Activated CD4-positive, alpha-beta memory T cell treated with anti-CD3 and anti-CD28 coated beads, Interleukin-2, amount 10 ng/mL, durations not matched to agents 7 days and 5 days (primary cell): ENCODE results near the gene EMID1. TPM values are rescaled to one million over a fixed set of nuclear protein-coding genes. Genes with fewer than 3 reads are reported as not detected.
"Not testable (repeated sequence)": the region's sequence is repeated elsewhere in the genome, so short reads cannot be mapped to it uniquely, and the experiment has no call there.

Experiments
- CTCF ChIA-PET: fragments of 350-600 bp; sonication (Branson Sonifier 250); formaldehyde crosslinking; loops from one replicate; lab custom pipeline; 2021; ENCODE audit warnings: antibody characterized with exemption, inconsistent platforms; lab: Charles Lee
- POLR2A ChIA-PET: fragments of 350-600 bp; sonication (Branson Sonifier 250); formaldehyde crosslinking; loops from one replicate; lab custom pipeline; 2021; ENCODE audit warnings: antibody characterized with exemption; lab: Charles Lee
- DNase-seq: peaks from one replicate; pipeline ENCODE4 v3.0.0-alpha.2; 2020
- H3K27ac Mint-ChIP-seq: one replicate; pipeline ENCODE4 v1.8.0; 2021; ENCODE audit warnings: mild to moderate bottlenecking, mixed read lengths
- H3K27me3 Mint-ChIP-seq: one replicate; pipeline ENCODE4 v1.8.0; 2021; ENCODE audit warnings: mixed read lengths
- H3K36me3 Mint-ChIP-seq: one replicate; pipeline ENCODE4 v1.8.0; 2021; ENCODE audit warnings: low read depth, mixed read lengths
- H3K4me1 Mint-ChIP-seq: one replicate; pipeline ENCODE4 v1.8.0; 2021; ENCODE audit warnings: mixed read lengths
- H3K4me3 Mint-ChIP-seq: one replicate; pipeline ENCODE4 v1.8.0; 2021; ENCODE audit warnings: mild to moderate bottlenecking, mixed read lengths
- H3K9me3 Mint-ChIP-seq: one replicate; pipeline ENCODE4 v1.8.0; 2021; ENCODE audit warnings: mixed read lengths
- total RNA-seq, 2 experiments: library from RNA; stranded (reverse); gene quantifications; one replicate each; pipeline ENCODE4 v1.2.3, GENCODE V29; 2021

EMID1 gene
- total RNA-seq, 2 experiments from 2014 or later: 0.18 TPM; not detected in 1

DNA sequence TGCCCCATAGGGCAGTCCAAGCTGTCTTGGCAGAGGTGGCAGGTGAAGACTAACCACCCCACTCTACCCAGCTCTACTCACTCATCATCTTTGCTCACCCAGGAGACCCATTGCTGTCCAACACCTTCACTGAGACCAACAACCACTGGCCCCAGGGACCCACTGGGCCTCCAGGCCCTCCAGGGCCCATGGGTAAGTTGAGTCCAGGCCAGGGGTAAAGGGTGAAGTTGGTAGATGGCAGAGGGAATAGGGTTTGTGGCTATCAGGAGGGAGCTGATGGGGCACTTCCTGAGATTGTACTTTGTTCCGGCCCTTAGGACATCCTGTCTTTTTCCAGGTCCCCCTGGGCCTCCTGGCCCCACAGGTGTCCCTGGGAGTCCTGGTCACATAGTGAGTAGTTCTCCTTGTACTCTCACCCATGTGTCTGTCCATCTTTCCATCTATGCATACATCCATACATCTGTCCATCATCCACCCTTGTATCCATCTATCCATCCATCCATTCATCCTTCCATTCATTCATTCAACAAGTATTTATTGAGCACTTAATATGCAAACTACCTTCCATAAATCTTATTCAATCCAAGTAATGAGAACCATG lies 27.7 kb downstream of the EMID1 start:
- no peak overlapping the region for H3K4me3 Mint-ChIP-seq
- no peaks in the 10 kb centered on the region for H3K4me1 Mint-ChIP-seq
- DNase-seq: no peak
- no peak overlapping the region for H3K27ac Mint-ChIP-seq
- POLR2A ChIA-PET: no interaction called here
- no peaks in the 10 kb centered on the region for H3K36me3 Mint-ChIP-seq
- no peaks in the 10 kb centered on the region for H3K9me3 Mint-ChIP-seq
- peaks cover 1% of the 10 kb centered on the region for H3K27me3 Mint-ChIP-seq
- CTCF ChIA-PET: interaction anchor here (0.7 kb wide), 1 partner anchor 12 kb away, joined by 3 read pairs; no protein-coding TSS in a partner anchor

DNA sequence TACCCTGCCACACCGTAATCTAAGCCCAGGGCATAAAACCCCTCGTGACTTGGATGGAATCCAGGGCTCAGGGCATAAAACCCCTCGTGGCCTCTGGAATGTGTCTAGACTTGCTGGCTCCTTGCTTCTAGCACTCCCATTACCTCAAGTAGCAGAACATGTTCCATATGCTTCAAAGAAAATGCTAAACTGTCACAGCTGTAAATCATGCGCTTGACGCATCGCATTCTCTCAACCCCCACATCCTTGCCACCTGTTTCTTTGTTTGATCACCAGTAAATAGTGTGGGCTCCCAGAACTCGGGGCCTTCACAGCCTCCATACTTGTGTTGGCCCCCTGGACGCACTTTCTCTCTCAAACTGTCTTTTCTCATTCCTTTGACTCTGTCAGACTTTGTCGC lies 34.8 kb downstream of the EMID1 start:
- H3K27ac Mint-ChIP-seq, H3K36me3 Mint-ChIP-seq, DNase-seq, H3K4me1 Mint-ChIP-seq, CTCF ChIA-PET, H3K4me3 Mint-ChIP-seq, POLR2A ChIA-PET: not testable (repeated sequence)
- peaks cover 18% of the 10 kb centered on the region for H3K9me3 Mint-ChIP-seq
- peaks cover 24% of the 10 kb centered on the region for H3K27me3 Mint-ChIP-seq

- H3K4me3 Mint-ChIP-seq: no peak overlapping the region
- H3K4me1 Mint-ChIP-seq: peaks cover 1% of the 10 kb centered on the region
- H3K27me3 Mint-ChIP-seq: peaks cover 24% of the 10 kb centered on the region
- H3K36me3 Mint-ChIP-seq: peaks cover 8% of the 10 kb centered on the region
- no peak for DNase-seq
- H3K27ac Mint-ChIP-seq: no peak overlapping the region
- ChIA-PET CTCF (interaction anchor here (2.0 to 2.4 kb wide), 2 partner anchors 40 to 204 kb away, joined by 17 to 18 read pairs; no protein-coding TSS in a partner anchor), POLR2A (no interaction called here)
- peaks cover 18% of the 10 kb centered on the region for H3K9me3 Mint-ChIP-seq
These were observed 38.3 kb downstream of the EMID1 start for GRCh38 chr22:29243874-29244446.

- CTCF ChIA-PET: interaction anchor here (0.6 to 2.4 kb wide), 20 partner anchors 11 to 644 kb away, joined by 3 to 20 read pairs (median 4); partner anchors contain the start of genes EMID1 and KREMEN1
- Mint-ChIP-seq H3K27me3 (peaks cover 21% of the 10 kb centered on the region), H3K4me3 (no peak overlapping the region), H3K27ac (no peak overlapping the region), H3K36me3 (peaks cover 6% of the 10 kb centered on the region), H3K9me3 (peaks cover 16% of the 10 kb centered on the region), H3K4me1 (peaks cover 1% of the 10 kb centered on the region)
- POLR2A ChIA-PET: interaction anchor here (1.4 kb wide), 1 partner anchor 39 kb away, joined by 5 read pairs; the partner anchor contains the start of gene EMID1
- no peak for DNase-seq
These were observed 39.3 kb downstream of the EMID1 start for GRCh38 chr22:29244785-29245625.

DNA sequence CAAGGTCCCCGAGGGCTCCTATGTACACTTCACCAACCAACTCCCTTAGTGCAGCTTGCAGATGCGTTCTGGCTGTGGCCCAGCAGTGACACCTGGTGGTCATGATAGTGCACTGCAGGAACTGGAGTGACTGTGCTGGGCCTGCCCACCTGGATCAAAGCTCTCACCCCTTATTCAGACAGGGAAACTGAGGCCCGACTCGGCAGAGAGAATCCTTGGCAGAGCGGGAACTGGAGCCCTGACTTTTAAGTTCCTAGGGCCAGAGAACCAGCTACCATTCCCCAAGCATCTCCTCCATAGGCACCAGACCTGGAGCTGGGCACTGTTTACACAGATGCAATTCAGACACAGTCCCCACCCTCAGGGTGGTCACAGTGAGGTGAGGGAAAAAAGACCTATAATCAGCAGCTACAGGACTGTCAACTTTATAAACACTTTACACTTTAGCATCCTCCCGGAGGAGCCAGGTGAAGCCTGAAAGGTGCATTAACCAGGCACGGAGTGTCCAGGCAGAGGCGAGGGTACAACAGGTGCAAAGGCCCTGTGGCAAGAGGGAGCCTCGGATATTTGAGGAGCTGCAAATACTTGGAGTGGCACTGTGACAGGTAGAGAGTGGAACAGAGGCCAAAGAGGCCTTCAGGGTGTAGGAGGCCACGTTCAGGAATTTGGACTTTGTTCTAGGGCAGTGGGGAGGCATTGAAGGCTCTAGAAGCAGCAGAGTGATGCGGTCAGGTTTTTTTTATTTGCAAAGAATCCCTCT lies 40.1 kb downstream of the EMID1 start:
- peaks cover 20% of the 10 kb centered on the region for H3K27me3 Mint-ChIP-seq
- peak; percentile 75 for DNase-seq
- H3K4me1 Mint-ChIP-seq: peaks cover 1% of the 10 kb centered on the region
- H3K9me3 Mint-ChIP-seq: peaks cover 14% of the 10 kb centered on the region
- ChIA-PET CTCF (interaction anchor here (0.6 to 2.4 kb wide), 21 partner anchors 12 to 645 kb away, joined by 3 to 20 read pairs (median 3); partner anchors contain the start of genes EMID1 and KREMEN1), POLR2A (interaction anchor here (1.4 kb wide), 1 partner anchor 40 kb away, joined by 5 read pairs; the partner anchor contains the start of gene EMID1)
- no peak overlapping the region for H3K4me3 Mint-ChIP-seq
- H3K36me3 Mint-ChIP-seq: peaks cover 5% of the 10 kb centered on the region
- H3K27ac Mint-ChIP-seq: no peak overlapping the region

GRCh38 chr22:29247891-29248290 lies 42.2 kb downstream of the EMID1 start:
- DNase-seq, POLR2A ChIA-PET, H3K36me3 Mint-ChIP-seq, H3K4me3 Mint-ChIP-seq, H3K4me1 Mint-ChIP-seq, H3K27ac Mint-ChIP-seq, H3K9me3 Mint-ChIP-seq: not testable (repeated sequence)
- peaks cover 19% of the 10 kb centered on the region for H3K27me3 Mint-ChIP-seq
- CTCF ChIA-PET: interaction anchor here (0.6 to 0.7 kb wide), 2 partner anchors 47 to 217 kb away, joined by 3 read pairs; no protein-coding TSS in a partner anchor

DNA sequence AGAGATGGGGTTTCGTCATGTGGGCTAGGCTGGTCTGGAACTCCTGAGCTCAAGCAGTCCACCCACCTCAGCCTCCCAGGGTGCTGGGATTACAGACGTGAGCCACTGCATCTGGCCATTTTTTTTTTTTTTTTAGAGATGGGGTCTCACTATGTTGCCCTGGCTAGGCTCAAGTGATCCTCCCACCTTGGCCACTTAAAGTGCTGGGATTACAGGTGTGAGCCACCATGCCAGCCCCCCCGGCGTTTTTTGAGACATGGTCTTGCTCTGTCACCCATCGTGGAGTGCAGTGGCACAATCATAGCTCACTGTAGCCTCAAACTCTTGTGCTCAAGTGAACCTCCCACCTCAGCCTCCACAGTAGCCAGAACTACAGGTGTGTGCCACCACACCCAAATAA lies 45.6 kb downstream of the EMID1 start:
- H3K4me3 Mint-ChIP-seq: no peak overlapping the region
- H3K4me1 Mint-ChIP-seq: peaks cover 5% of the 10 kb centered on the region
- POLR2A ChIA-PET: no interaction called here
- no peaks in the 10 kb centered on the region for H3K36me3 Mint-ChIP-seq
- H3K27ac Mint-ChIP-seq: no peak overlapping the region
- no peaks in the 10 kb centered on the region for H3K9me3 Mint-ChIP-seq
- CTCF ChIA-PET: no interaction called here
- H3K27me3 Mint-ChIP-seq: peaks cover 5% of the 10 kb centered on the region
- no peak for DNase-seq

DNA sequence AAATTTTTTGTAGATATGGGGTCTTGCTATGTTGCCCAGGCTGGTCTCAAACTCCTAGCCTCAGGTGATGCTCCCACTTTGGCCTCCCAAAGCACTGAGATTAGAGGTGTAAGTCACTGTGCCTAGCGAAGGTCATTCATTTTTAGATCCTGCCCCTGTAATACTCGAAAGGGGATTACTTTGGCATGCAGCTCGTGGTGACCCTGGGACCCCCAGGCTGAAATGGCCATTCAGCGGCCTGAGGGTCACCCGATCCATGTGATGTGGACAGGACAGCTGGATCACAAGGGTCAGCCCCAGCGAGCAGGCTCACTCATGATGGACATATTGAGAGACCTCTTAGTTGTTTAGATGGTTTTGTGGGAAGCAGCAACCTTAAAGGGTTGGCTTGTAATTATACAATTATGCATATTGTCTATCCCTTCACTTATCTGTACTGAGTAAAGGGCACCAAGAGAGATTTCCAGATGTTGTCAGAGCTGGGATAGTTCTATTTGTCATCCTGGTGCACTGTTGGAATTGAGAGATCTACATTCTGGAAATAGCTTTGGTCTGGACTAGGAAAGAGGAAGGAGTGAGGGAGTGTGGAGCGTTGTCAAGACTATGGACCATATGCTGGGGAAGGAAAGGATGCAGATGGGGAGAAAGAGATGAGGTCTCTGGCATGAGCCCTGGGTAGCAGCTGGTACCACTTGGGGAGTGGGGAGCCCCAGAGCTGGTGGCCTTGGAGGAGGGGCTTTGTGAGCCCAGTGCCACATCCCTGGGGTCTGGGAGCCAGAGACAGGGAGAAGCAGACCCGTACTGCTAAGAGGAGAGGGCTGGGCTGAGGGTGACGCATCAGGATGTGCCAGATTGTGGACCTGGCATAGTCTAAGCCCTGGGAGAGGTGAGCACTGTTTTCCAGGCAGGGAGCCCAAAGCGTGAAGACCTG lies 46.5 kb downstream of the EMID1 start:
- POLR2A ChIA-PET: no interaction called here
- CTCF ChIA-PET: no interaction called here
- Mint-ChIP-seq H3K36me3 (no peaks in the 10 kb centered on the region), H3K4me1 (peaks cover 5% of the 10 kb centered on the region), H3K9me3 (no peaks in the 10 kb centered on the region), H3K27ac (no peak overlapping the region), H3K4me3 (no peak overlapping the region), H3K27me3 (peaks cover 5% of the 10 kb centered on the region)
- DNase-seq: no peak

DNA sequence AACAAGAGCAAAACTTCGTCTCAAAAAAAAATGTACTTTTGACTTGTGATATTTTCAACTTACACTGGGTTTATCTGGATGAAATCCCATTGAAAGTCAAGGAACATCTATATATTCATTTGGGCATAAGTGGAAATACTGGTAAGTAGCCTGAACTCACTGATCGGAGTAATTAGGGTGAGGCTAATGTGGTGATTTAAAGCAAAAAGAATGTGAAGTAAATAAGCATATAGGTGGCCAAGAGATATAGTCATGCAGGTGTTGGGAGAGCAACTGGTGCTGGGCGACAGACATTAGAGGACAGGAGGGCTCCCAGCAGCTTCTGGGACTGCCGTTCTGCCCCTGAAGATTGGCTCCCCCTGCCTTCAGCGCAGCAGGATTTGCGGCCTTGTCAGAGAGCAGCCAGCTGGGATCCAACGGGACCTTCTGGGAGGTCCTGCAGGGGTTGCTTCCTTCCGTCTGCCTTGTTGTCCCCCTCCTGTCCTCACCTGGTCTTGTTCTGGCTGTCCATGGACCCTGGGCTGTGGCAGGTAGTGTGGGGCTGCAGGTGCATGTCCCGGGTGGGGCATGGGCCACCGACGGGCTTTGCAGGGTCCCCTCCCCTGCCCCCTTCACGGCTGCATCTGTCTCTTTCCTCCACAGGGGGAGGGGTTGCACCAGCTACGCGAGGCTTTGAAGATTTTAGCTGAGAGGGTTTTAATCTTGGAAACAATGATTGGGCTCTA lies 48.0 kb downstream of the EMID1 start:
- Mint-ChIP-seq H3K4me1 (peaks cover 6% of the 10 kb centered on the region), H3K9me3 (no peaks in the 10 kb centered on the region), H3K4me3 (no peak overlapping the region), H3K27me3 (peaks cover 5% of the 10 kb centered on the region), H3K27ac (no peak overlapping the region), H3K36me3 (no peaks in the 10 kb centered on the region)
- POLR2A ChIA-PET: no interaction called here
- CTCF ChIA-PET: no interaction called here
- DNase-seq: no peak

GRCh38 chr22:29254286-29254660 lies 48.6 kb downstream of the EMID1 start:
- DNase-seq: no peak
- H3K27ac Mint-ChIP-seq: no peak overlapping the region
- no peaks in the 10 kb centered on the region for H3K36me3 Mint-ChIP-seq
- no peaks in the 10 kb centered on the region for H3K9me3 Mint-ChIP-seq
- H3K4me3 Mint-ChIP-seq: no peak overlapping the region
- H3K4me1 Mint-ChIP-seq: peaks cover 6% of the 10 kb centered on the region
- CTCF ChIA-PET: no interaction called here
- H3K27me3 Mint-ChIP-seq: peaks cover 5% of the 10 kb centered on the region
- POLR2A ChIA-PET: no interaction called here

DNA sequence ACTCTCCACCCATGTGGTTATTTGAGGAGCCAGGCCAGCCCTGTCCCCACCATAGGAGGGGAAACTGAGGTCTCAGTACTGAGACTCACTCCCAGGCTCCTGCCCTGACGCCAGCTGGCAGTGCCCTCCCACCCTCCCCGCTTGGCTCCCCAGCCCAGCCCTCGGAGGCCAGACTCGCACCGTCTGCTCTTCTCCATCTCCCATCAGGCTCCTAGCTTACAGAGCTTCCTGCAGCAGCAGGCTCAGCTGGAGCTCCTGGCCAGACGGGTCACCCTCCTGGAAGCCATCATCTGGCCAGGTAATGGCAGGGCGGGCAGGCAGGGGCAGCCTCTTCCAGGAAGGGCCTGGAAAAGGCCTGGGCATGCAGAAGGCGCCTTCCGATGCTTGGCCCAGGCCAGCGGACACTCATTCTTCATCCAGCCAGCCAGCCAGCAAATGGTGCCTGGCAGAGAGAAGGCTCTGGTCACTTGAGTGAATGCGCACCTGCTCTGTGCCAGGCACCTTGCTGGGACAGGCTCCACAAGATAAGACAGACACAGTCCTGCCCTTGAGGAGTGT lies 49.4 kb downstream of the EMID1 start:
- Mint-ChIP-seq H3K4me3 (no peak overlapping the region), H3K27ac (no peak overlapping the region), H3K9me3 (no peaks in the 10 kb centered on the region), H3K27me3 (peaks cover 5% of the 10 kb centered on the region), H3K36me3 (peaks cover 2% of the 10 kb centered on the region), H3K4me1 (peaks cover 6% of the 10 kb centered on the region)
- ChIA-PET CTCF (no interaction called here), POLR2A (interaction anchor here (4.2 kb wide), 1 partner anchor 12 kb away, joined by 17 read pairs; the partner anchor contains the start of genes EWSR1 and RHBDD3)
- DNase-seq: no peak
